ENCODE data around the gene PHYKPL. TPM values are rescaled to one million over a fixed set of nuclear protein-coding genes. Genes with fewer than 3 reads are reported as not detected.

Gene PHYKPL
- total RNA-seq, 2 experiments from 2014 or later, result 60.4 to 62.1 TPM

GRCh38 chr5:178235588-178235974, 3.0 kb upstream of the PHYKPL start:
- Mint-ChIP-seq H3K4me1 (ENCODE audit: low read depth) (peaks cover 59% of the 10 kb centered on the region), H3K4me3 (no peak overlapping the region), H3K36me3 (ENCODE audit: low read depth) (peaks cover 14% of the 10 kb centered on the region), H3K27ac (no peak overlapping the region), H3K9me3 (no peaks in the 10 kb centered on the region), H3K27me3 (no peaks in the 10 kb centered on the region)
- intact Hi-C loops (cut with micrococcal nuclease), result no loop called here
- DNase-seq, result no peak
- ATAC-seq, result no peak
- TF ChIP-seq CTCF (IDR thresholded peaks at IDR 0.05), result no peak
- POLR2A ChIA-PET, result interaction anchor here (1.2 to 21.3 kb wide), 3 partner anchors 10 to 48 kb away, joined by 3 to 431 read pairs (median 3); partner anchors contain the start of gene HNRNPAB
- CTCF ChIA-PET, result interaction anchor here (1.0 to 3.3 kb wide), 12 partner anchors 14 to 609 kb away, joined by 3 to 40 read pairs (median 4); no protein-coding TSS in a partner anchor

GRCh38 chr5:178234750-178235587, 2.4 kb upstream of the PHYKPL start:
- Mint-ChIP-seq H3K27ac (no peak overlapping the region), H3K4me1 (ENCODE audit: low read depth) (peaks cover 60% of the 10 kb centered on the region), H3K36me3 (ENCODE audit: low read depth) (peaks cover 20% of the 10 kb centered on the region), H3K9me3 (no peaks in the 10 kb centered on the region), H3K4me3 (no peak overlapping the region), H3K27me3 (no peaks in the 10 kb centered on the region)
- TF ChIP-seq CTCF (IDR thresholded peaks at IDR 0.05), result peak; percentile 92
- ATAC-seq (peak; percentile 34), DNase-seq (peak; percentile 95)
- intact Hi-C loops (cut with micrococcal nuclease), result no loop called here
- POLR2A ChIA-PET, result interaction anchor here (0.9 to 21.3 kb wide), 4 partner anchors 10 to 48 kb away, joined by 3 to 431 read pairs (median 3); partner anchors contain the start of gene HNRNPAB
- CTCF ChIA-PET, result interaction anchor here (0.6 to 3.3 kb wide), 16 partner anchors 9 to 649 kb away, joined by 3 to 40 read pairs (median 4); no protein-coding TSS in a partner anchor

GRCh38 chr5:178234121-178234749, 1.6 kb upstream of the PHYKPL start:
- H3K27ac Mint-ChIP-seq, result no peak overlapping the region
- TF ChIP-seq CTCF (IDR thresholded peaks at IDR 0.05), result no peak
- peaks cover 62% of the 10 kb centered on the region for H3K4me1 Mint-ChIP-seq (ENCODE audit: low read depth)
- DNase-seq (no peak), ATAC-seq (no peak)
- H3K36me3 Mint-ChIP-seq (ENCODE audit: low read depth), result peaks cover 27% of the 10 kb centered on the region
- no peaks in the 10 kb centered on the region for H3K9me3 Mint-ChIP-seq
- H3K4me3 Mint-ChIP-seq, result no peak overlapping the region
- no peaks in the 10 kb centered on the region for H3K27me3 Mint-ChIP-seq
- ChIA-PET POLR2A (interaction anchor here (0.9 to 21.3 kb wide), 4 partner anchors 9 to 49 kb away, joined by 3 to 431 read pairs (median 3); partner anchors contain the start of gene HNRNPAB), CTCF (interaction anchor here (0.6 to 3.3 kb wide), 15 partner anchors 8 to 650 kb away, joined by 3 to 40 read pairs (median 4); no protein-coding TSS in a partner anchor)
- intact Hi-C loops (cut with micrococcal nuclease), result no loop called here

GRCh38 chr5:178232920-178233429, 373 bp upstream of the PHYKPL start:
- intact Hi-C loops (cut with micrococcal nuclease), result no loop called here
- POLR2A ChIA-PET, result interaction anchor here (3.3 to 21.3 kb wide), 2 partner anchors 11 to 21 kb away, joined by 20 to 431 read pairs; partner anchors contain the start of gene HNRNPAB
- Mint-ChIP-seq H3K4me1 (ENCODE audit: low read depth) (peaks cover 58% of the 10 kb centered on the region), H3K27ac (peak overlapping the region; percentile 82), H3K27me3 (no peaks in the 10 kb centered on the region), H3K36me3 (ENCODE audit: low read depth) (peaks cover 38% of the 10 kb centered on the region), H3K4me3 (peak overlapping the region; percentile 91), H3K9me3 (no peaks in the 10 kb centered on the region)
- DNase-seq (no peak), ATAC-seq (no peak)
- no peak for TF ChIP-seq CTCF (IDR thresholded peaks at IDR 0.05)
- CTCF ChIA-PET, result no interaction called here

Measured in activated CD8-positive, alpha-beta T cell treated with anti-CD3 and anti-CD28 coated beads for 36 hours (primary cell).